ENCODE data around the gene AOAH. TPM values are rescaled to one million over a fixed set of nuclear protein-coding genes. Genes with fewer than 3 reads are reported as not detected.
"Not testable (repeated sequence)": the region's sequence is repeated elsewhere in the genome, so short reads cannot be mapped to it uniquely, and the experiment has no call there.

The AOAH gene
- total and polyA plus RNA-seq, 2 donors from 2014 or later, result 2.7 to 24.7 TPM

GRCh38 chr7:36496576-36496975, 227.7 kb downstream of the AOAH start:
- FAIRE-seq (no peak), DNase-seq (no peak)
- Histone ChIP-seq H3K27me3 (ENCODE audit: control insufficient read depth, insufficient read depth, low read length) (no peaks in the 10 kb centered on the region), H3K27ac (ENCODE audit: low read depth in 2 of 2, low read length in 2 of 2) (no peak overlapping the region), H3K9me3 (ENCODE audit: control insufficient read depth in 2 of 3, insufficient read depth in 1 of 3, low read length in 3 of 3) (no peaks in the 10 kb centered on the region), H3K4me3 (ENCODE audit: low read length in 3 of 3) (no peak overlapping the region), H3K9ac (ENCODE audit: low read length in 3 of 3) (no peak overlapping the region), H3K36me3 (ENCODE audit: control insufficient read depth in 2 of 3, insufficient read depth in 3 of 3, low read length in 3 of 3) (no peaks in the 10 kb centered on the region), H3K4me1 (ENCODE audit: control insufficient read depth in 2 of 3, insufficient read depth in 2 of 3, low read depth in 1 of 3, low read length in 3 of 3) (no peaks in the 10 kb centered on the region)
- no peak for TF ChIP-seq CTCF (IDR thresholded peaks at IDR 0.05; ENCODE audit: borderline replicate concordance, extremely low read depth, insufficient read depth)
- intact Hi-C loops (cut with DNase I), result no loop called here

GRCh38 chr7:36491317-36491716, 233.0 kb downstream of the AOAH start:
- Histone ChIP-seq H3K9me3 (ENCODE audit: control insufficient read depth in 2 of 3, insufficient read depth in 1 of 3, low read length in 3 of 3) (no peaks in the 10 kb centered on the region), H3K9ac (ENCODE audit: low read length in 3 of 3) (no peak overlapping the region), H3K27ac (ENCODE audit: low read depth in 2 of 2, low read length in 2 of 2) (no peak overlapping the region), H3K4me3 (ENCODE audit: low read length in 3 of 3) (no peak overlapping the region), H3K36me3 (ENCODE audit: control insufficient read depth in 2 of 3, insufficient read depth in 3 of 3, low read length in 3 of 3) (no peaks in the 10 kb centered on the region), H3K4me1 (ENCODE audit: control insufficient read depth in 2 of 3, insufficient read depth in 2 of 3, low read depth in 1 of 3, low read length in 3 of 3) (no peaks in the 10 kb centered on the region), H3K27me3 (ENCODE audit: control insufficient read depth, insufficient read depth, low read length) (no peaks in the 10 kb centered on the region)
- TF ChIP-seq CTCF (IDR thresholded peaks at IDR 0.05; ENCODE audit: borderline replicate concordance, extremely low read depth, insufficient read depth), result no peak
- intact Hi-C loops (cut with DNase I), result no loop called here
- DNase-seq (no peak), FAIRE-seq (no peak)

- no peak overlapping the region for H3K9ac ChIP-seq (ENCODE audit: low read length in 3 of 3)
- FAIRE-seq (no peak), DNase-seq (peak in 1 of 5 donors; percentile 12)
- H3K4me3 ChIP-seq (ENCODE audit: low read length in 3 of 3), result no peak overlapping the region
- no peaks in the 10 kb centered on the region for H3K4me1 ChIP-seq (ENCODE audit: control insufficient read depth in 2 of 3, insufficient read depth in 2 of 3, low read depth in 1 of 3, low read length in 3 of 3)
- no peak overlapping the region for H3K27ac ChIP-seq (ENCODE audit: low read depth in 2 of 2, low read length in 2 of 2)
- H3K9me3 ChIP-seq (ENCODE audit: control insufficient read depth in 2 of 3, insufficient read depth in 1 of 3, low read length in 3 of 3), result no peaks in the 10 kb centered on the region
- TF ChIP-seq CTCF (IDR thresholded peaks at IDR 0.05; ENCODE audit: borderline replicate concordance, extremely low read depth, insufficient read depth), result no peak
- no peaks in the 10 kb centered on the region for H3K27me3 ChIP-seq (ENCODE audit: control insufficient read depth, insufficient read depth, low read length)
- intact Hi-C loops (cut with DNase I), result no loop called here
- H3K36me3 ChIP-seq (ENCODE audit: control insufficient read depth in 2 of 3, insufficient read depth in 3 of 3, low read length in 3 of 3), result no peaks in the 10 kb centered on the region
These were observed 233.9 kb downstream of the AOAH start for GRCh38 chr7:36490419-36490830.

GRCh38 chr7:36488672-36489071, 235.6 kb downstream of the AOAH start:
- H3K4me1 ChIP-seq (ENCODE audit: control insufficient read depth in 2 of 3, insufficient read depth in 2 of 3, low read depth in 1 of 3, low read length in 3 of 3); H3K9me3 ChIP-seq (ENCODE audit: control insufficient read depth in 2 of 3, insufficient read depth in 1 of 3, low read length in 3 of 3); H3K36me3 ChIP-seq (ENCODE audit: control insufficient read depth in 2 of 3, insufficient read depth in 3 of 3, low read length in 3 of 3); DNase-seq; H3K9ac ChIP-seq (ENCODE audit: low read length in 3 of 3); H3K27ac ChIP-seq (ENCODE audit: low read depth in 2 of 2, low read length in 2 of 2); H3K27me3 ChIP-seq (ENCODE audit: control insufficient read depth, insufficient read depth, low read length); H3K4me3 ChIP-seq (ENCODE audit: low read length in 3 of 3); FAIRE-seq; intact Hi-C loops (cut with DNase I): not testable (repeated sequence)

All from kidney (tissue), 14 donors.